Subcutaneous abdominal adipose tissue (tissue), 5 donors: Measurements from ENCODE around the gene CEMIP.
"Not testable (repeated sequence)": the region's sequence is repeated elsewhere in the genome, so short reads cannot be mapped to it uniquely, and the experiment has no call there.

Source experiments
- H3K27ac ChIP-seq: one replicate; pipeline ENCODE4 v1.7.0; 2013; ENCODE audit warnings: low read depth, mild to moderate bottlenecking, inconsistent platforms, low read length, moderate library complexity
- H3K27me3 ChIP-seq, 5 donors: one replicate each; pipeline ENCODE4 v1.7.0; 2013; ENCODE audit warnings: low read length in 5 of 5, inconsistent platforms in 1 of 5; ENCODE audit not compliant: control insufficient read depth in 5 of 5, insufficient read depth in 4 of 5
- H3K36me3 ChIP-seq, 5 donors: one replicate each; pipeline ENCODE4 v1.7.0; 2013; ENCODE audit warnings: low read length in 5 of 5; ENCODE audit not compliant: control insufficient read depth in 5 of 5, insufficient read depth in 5 of 5
- H3K4me1 ChIP-seq, 5 donors: one replicate each; pipeline ENCODE4 v1.7.0; 2013; ENCODE audit warnings: low read length in 5 of 5, mild to moderate bottlenecking in 3 of 5, moderate library complexity in 1 of 5; ENCODE audit not compliant: control insufficient read depth in 5 of 5, insufficient read depth in 5 of 5
- H3K4me3 ChIP-seq, 5 donors: one replicate each; pipeline ENCODE4 v1.7.0; 2013; ENCODE audit warnings: low read length in 5 of 5, low read depth in 1 of 5
- H3K9ac ChIP-seq, 5 donors: one replicate each; pipeline ENCODE4 v1.7.0; 2013; ENCODE audit warnings: low read length in 5 of 5, mild to moderate bottlenecking in 4 of 5, moderate library complexity in 3 of 5
- H3K9me3 ChIP-seq, 5 donors: one replicate each; pipeline ENCODE4 v1.7.0; 2013; ENCODE audit warnings: low read length in 5 of 5; ENCODE audit not compliant: control insufficient read depth in 5 of 5
- donor health status: healthy.
- donor health status: healthy.
- donor health status: healthy.
- donor health status: healthy.
- donor health status: healthy.

Gene CEMIP

GRCh38 chr15:80958818-80959495 is 179.8 kb downstream of the CEMIP start:
- H3K9ac ChIP-seq, result no peak overlapping the region
- no peaks in the 10 kb centered on the region for H3K27me3 ChIP-seq
- no peaks in the 10 kb centered on the region for H3K9me3 ChIP-seq
- no peaks in the 10 kb centered on the region for H3K4me1 ChIP-seq
- no peak overlapping the region for H3K27ac ChIP-seq
- peaks cover 3 to 15% (median 6%) of the 10 kb centered on the region in 5 donors for H3K36me3 ChIP-seq
- H3K4me3 ChIP-seq, result no peak overlapping the region

- H3K4me3 ChIP-seq, H3K27me3 ChIP-seq, H3K4me1 ChIP-seq, H3K9me3 ChIP-seq, H3K9ac ChIP-seq, H3K27ac ChIP-seq: not testable (repeated sequence)
- peaks cover 0 to 22% (median 15%) of the 10 kb centered on the region in 5 donors for H3K36me3 ChIP-seq
Measured at GRCh38 chr15:80965454-80965853, 186.3 kb downstream of the CEMIP start.

- Histone ChIP-seq H3K9ac (no peak overlapping the region), H3K4me1 (peaks cover 0 to 9% (median 3%) of the 10 kb centered on the region in 5 donors), H3K9me3 (no peaks in the 10 kb centered on the region), H3K27me3 (no peaks in the 10 kb centered on the region), H3K27ac (no peak overlapping the region), H3K36me3 (peaks cover 0 to 22% (median 15%) of the 10 kb centered on the region in 5 donors), H3K4me3 (no peak overlapping the region)
Measured at GRCh38 chr15:80966431-80967197, 187.4 kb downstream of the CEMIP start.

- H3K9me3 ChIP-seq, result no peaks in the 10 kb centered on the region
- no peak overlapping the region for H3K27ac ChIP-seq
- no peak overlapping the region for H3K9ac ChIP-seq
- peaks cover 0 to 9% (median 3%) of the 10 kb centered on the region in 5 donors for H3K4me1 ChIP-seq
- no peaks in the 10 kb centered on the region for H3K27me3 ChIP-seq
- no peak overlapping the region for H3K4me3 ChIP-seq
- H3K36me3 ChIP-seq, result peaks cover 0 to 22% (median 15%) of the 10 kb centered on the region in 5 donors
Measured at GRCh38 chr15:80967451-80967850, 188.3 kb downstream of the CEMIP start.

GRCh38 chr15:80967991-80968510 is 188.9 kb downstream of the CEMIP start:
- peaks cover 0 to 9% (median 3%) of the 10 kb centered on the region in 5 donors for H3K4me1 ChIP-seq
- no peak overlapping the region for H3K27ac ChIP-seq
- H3K9ac ChIP-seq, result no peak overlapping the region
- H3K9me3 ChIP-seq, result no peaks in the 10 kb centered on the region
- H3K4me3 ChIP-seq, result no peak overlapping the region
- H3K27me3 ChIP-seq, result no peaks in the 10 kb centered on the region
- H3K36me3 ChIP-seq, result peaks cover 0 to 22% (median 15%) of the 10 kb centered on the region in 5 donors

GRCh38 chr15:80969316-80969715 is 190.1 kb downstream of the CEMIP start:
- no peaks in the 10 kb centered on the region for H3K9me3 ChIP-seq
- peaks cover 0 to 22% (median 20%) of the 10 kb centered on the region in 5 donors for H3K36me3 ChIP-seq
- H3K9ac ChIP-seq, result no peak overlapping the region
- H3K4me3 ChIP-seq, result no peak overlapping the region
- peaks cover 0 to 9% (median 3%) of the 10 kb centered on the region in 5 donors for H3K4me1 ChIP-seq
- H3K27ac ChIP-seq, result no peak overlapping the region
- no peaks in the 10 kb centered on the region for H3K27me3 ChIP-seq

GRCh38 chr15:80970018-80970657 is 191.0 kb downstream of the CEMIP start:
- H3K27ac ChIP-seq, result no peak overlapping the region
- H3K4me1 ChIP-seq, result peaks cover 0 to 9% (median 3%) of the 10 kb centered on the region in 5 donors
- no peak overlapping the region for H3K4me3 ChIP-seq
- no peaks in the 10 kb centered on the region for H3K9me3 ChIP-seq
- peaks cover 0 to 22% (median 20%) of the 10 kb centered on the region in 5 donors for H3K36me3 ChIP-seq
- no peak overlapping the region for H3K9ac ChIP-seq
- H3K27me3 ChIP-seq, result no peaks in the 10 kb centered on the region

- Histone ChIP-seq H3K9me3 (no peaks in the 10 kb centered on the region), H3K4me1 (peaks cover 0 to 9% (median 3%) of the 10 kb centered on the region in 5 donors), H3K27me3 (no peaks in the 10 kb centered on the region), H3K27ac (no peak overlapping the region), H3K9ac (no peak overlapping the region), H3K4me3 (no peak overlapping the region), H3K36me3 (peaks cover 0 to 22% (median 20%) of the 10 kb centered on the region in 5 donors)
Measured at GRCh38 chr15:80970658-80971057, 191.5 kb downstream of the CEMIP start.

- no peaks in the 10 kb centered on the region for H3K9me3 ChIP-seq
- H3K27ac ChIP-seq, result no peak overlapping the region
- no peaks in the 10 kb centered on the region for H3K27me3 ChIP-seq
- no peak overlapping the region for H3K9ac ChIP-seq
- H3K4me1 ChIP-seq, result peaks cover 0 to 9% (median 3%) of the 10 kb centered on the region in 5 donors
- H3K36me3 ChIP-seq, result peaks cover 0 to 22% (median 20%) of the 10 kb centered on the region in 5 donors
- no peak overlapping the region for H3K4me3 ChIP-seq
Measured at GRCh38 chr15:80971143-80971542, 192.0 kb downstream of the CEMIP start.
